GM23338 (cell line): Measurements from ENCODE around the gene FNDC11.

Source experiments
- EZH2 ChIP-seq: fragments of 200-600 bp; sonication (generic); IDR thresholded peaks from one replicate; pipeline ENCODE4 v1.8.0; 2017; ENCODE audit warnings: antibody characterized with exemption, mild to moderate bottlenecking, low read depth; ENCODE audit not compliant: unreplicated experiment
- POLR2AphosphoS5 ChIP-seq: IDR thresholded peaks from 2 replicates; pipeline ENCODE4 v1.6.1; 2016; ENCODE audit warnings: antibody characterized with exemption, low read depth
- ZNF331 ChIP-seq: fragments of 250-450 bp; sonication (Bioruptor Pico); IDR thresholded peaks from 2 replicates; pipeline ENCODE4 v1.5.0; 2020; ENCODE audit warnings: low read depth, mild to moderate bottlenecking, moderate library complexity
- TF ChIP-seq, protein P1 (sequence below), 2 experiments: fragments of 200-600 bp in 1 of 2; sonication (generic) in 1 of 2; conservative IDR thresholded peaks; 2 replicates each; pipeline versions ENCODE4 v1.5.1 to v1.6.1; 2016 to 2017; ENCODE audit warnings: antibody characterized with exemption in 2 of 2, low read depth in 2 of 2, mild to moderate bottlenecking in 2 of 2, moderate library complexity in 1 of 2

DNA sequence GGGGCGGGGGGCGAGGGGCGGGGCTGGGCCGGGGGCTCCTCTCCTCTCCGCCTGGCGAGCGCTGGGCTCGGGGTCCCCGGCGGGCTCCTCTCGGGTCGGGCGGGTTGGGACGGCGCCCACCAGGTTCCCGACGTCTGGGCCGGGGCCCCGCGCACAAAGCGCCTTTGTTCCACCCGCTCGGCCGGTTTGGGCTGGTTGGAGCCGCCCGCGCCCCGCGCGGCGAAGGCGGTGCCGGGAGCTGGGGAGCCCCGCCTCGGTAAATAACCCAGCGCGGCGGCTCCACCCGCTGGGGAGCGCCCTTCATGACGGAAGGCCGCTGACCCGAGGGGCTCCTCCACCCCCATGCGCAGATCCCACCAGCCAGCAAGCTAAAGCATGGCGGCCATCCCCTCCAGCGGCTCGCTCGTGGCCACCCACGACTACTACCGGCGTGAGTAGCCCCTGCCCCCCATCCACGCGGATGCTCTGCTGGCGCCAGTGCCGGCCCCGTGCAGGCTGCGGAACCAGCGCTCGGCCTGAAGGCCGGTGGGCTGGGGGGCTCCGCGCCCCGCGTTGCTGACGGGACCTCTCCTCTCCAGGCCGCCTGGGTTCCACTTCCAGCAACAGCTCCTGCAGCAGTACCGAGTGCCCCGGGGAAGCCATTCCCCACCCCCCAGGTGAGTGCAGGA is 32.9 kb upstream of the FNDC11 start:
- no peak for TF ChIP-seq EZH2
- TF ChIP-seq, protein P1, sequence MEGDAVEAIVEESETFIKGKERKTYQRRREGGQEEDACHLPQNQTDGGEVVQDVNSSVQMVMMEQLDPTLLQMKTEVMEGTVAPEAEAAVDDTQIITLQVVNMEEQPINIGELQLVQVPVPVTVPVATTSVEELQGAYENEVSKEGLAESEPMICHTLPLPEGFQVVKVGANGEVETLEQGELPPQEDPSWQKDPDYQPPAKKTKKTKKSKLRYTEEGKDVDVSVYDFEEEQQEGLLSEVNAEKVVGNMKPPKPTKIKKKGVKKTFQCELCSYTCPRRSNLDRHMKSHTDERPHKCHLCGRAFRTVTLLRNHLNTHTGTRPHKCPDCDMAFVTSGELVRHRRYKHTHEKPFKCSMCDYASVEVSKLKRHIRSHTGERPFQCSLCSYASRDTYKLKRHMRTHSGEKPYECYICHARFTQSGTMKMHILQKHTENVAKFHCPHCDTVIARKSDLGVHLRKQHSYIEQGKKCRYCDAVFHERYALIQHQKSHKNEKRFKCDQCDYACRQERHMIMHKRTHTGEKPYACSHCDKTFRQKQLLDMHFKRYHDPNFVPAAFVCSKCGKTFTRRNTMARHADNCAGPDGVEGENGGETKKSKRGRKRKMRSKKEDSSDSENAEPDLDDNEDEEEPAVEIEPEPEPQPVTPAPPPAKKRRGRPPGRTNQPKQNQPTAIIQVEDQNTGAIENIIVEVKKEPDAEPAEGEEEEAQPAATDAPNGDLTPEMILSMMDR (conservative IDR thresholded peaks at IDR 0.05; ENCODE audit: low read depth in 2 of 2), result peak in 1 of 2 experiments; percentile 14; a peak in 1 of 4 replicates
- TF ChIP-seq POLR2AphosphoS5, result no peak
- TF ChIP-seq ZNF331, result no peak
